Breast epithelium (tissue), 3 donors: ENCODE data around the gene VPS13D.

Experiments
- POLR2AphosphoS5 ChIP-seq, 3 donors: sonication (generic); formaldehyde crosslinking; IDR thresholded peaks; one replicate each; pipeline ENCODE4 v1.6.1; 2017; ENCODE audit warnings: antibody characterized with exemption in 3 of 3
- TF ChIP-seq, protein P1 (sequence below), 3 donors: fragments of 450-650 bp; IDR thresholded peaks; one replicate each; pipeline ENCODE4 v1.5.1; 2016 to 2017; ENCODE audit warnings: antibody characterized with exemption in 3 of 3, mild to moderate bottlenecking in 3 of 3, moderate library complexity in 3 of 3

DNA sequence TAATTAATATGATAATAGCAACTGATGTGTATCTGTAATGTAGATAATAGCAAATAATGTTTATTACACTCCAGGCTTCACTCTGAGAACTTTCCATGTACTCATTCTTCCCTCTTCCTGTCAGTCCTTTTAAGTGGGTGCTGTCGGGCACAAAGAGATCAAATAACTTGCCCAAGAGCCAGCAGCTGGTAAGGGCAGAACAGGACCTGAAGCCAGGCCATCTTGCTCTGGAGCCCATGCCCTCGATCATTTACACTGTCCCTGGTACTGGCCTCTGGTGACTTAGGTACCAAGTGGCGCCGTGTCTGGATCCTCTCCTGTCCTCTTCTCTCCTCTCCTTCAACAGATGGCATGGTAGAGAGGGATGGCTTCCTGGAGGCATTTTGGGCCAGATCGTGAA lies 97.2 kb downstream of the VPS13D start:
- TF ChIP-seq, protein P1, sequence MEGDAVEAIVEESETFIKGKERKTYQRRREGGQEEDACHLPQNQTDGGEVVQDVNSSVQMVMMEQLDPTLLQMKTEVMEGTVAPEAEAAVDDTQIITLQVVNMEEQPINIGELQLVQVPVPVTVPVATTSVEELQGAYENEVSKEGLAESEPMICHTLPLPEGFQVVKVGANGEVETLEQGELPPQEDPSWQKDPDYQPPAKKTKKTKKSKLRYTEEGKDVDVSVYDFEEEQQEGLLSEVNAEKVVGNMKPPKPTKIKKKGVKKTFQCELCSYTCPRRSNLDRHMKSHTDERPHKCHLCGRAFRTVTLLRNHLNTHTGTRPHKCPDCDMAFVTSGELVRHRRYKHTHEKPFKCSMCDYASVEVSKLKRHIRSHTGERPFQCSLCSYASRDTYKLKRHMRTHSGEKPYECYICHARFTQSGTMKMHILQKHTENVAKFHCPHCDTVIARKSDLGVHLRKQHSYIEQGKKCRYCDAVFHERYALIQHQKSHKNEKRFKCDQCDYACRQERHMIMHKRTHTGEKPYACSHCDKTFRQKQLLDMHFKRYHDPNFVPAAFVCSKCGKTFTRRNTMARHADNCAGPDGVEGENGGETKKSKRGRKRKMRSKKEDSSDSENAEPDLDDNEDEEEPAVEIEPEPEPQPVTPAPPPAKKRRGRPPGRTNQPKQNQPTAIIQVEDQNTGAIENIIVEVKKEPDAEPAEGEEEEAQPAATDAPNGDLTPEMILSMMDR (IDR thresholded peaks at IDR 0.05) = no peak
- TF ChIP-seq POLR2AphosphoS5 (IDR thresholded peaks at IDR 0.05) = no peak
